ENCODE results near the gene PLN. TPM values are rescaled to one million over a fixed set of nuclear protein-coding genes. Genes with fewer than 3 reads are reported as not detected.

PLN gene
- total RNA-seq, 1 experiment from 2014 or later, result not detected

DNA sequence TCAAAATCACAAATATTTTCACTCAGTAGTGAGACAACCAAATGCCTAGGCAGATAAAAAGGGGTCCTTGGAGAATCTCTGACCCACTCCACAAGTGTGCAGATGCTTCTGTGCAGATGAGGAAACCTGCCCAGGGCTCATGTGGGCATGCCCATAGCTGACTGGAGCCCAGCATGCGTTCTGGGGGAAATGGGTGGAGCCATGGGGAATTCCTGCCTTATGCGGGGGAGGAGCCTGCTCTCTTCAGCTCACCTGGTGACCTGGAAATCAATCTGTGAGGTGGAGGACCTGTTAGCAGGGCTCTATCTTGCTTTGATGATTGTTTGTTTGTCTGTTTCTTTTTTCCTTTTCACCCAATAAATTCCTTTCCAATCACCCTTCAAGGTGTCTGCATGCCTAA, 23.4 kb upstream of the PLN start:
- Histone ChIP-seq H3K4me3 (ENCODE audit: insufficient read depth, low read depth, low read length) (no peak overlapping the region), H3K27me3 (ENCODE audit: control insufficient read depth, insufficient read depth, low read length) (no peaks in the 10 kb centered on the region), H3K36me3 (replicated peaks; ENCODE audit: control insufficient read depth, insufficient read depth, low read length) (no peaks in the 10 kb centered on the region)
- DNase-seq, result no peak

GRCh38 chr6:118525913-118526780, 21.9 kb upstream of the PLN start:
- Histone ChIP-seq H3K36me3 (replicated peaks; ENCODE audit: control insufficient read depth, insufficient read depth, low read length) (no peaks in the 10 kb centered on the region), H3K4me3 (ENCODE audit: insufficient read depth, low read depth, low read length) (no peak overlapping the region), H3K27me3 (ENCODE audit: control insufficient read depth, insufficient read depth, low read length) (no peaks in the 10 kb centered on the region)
- DNase-seq, result no peak

DNA sequence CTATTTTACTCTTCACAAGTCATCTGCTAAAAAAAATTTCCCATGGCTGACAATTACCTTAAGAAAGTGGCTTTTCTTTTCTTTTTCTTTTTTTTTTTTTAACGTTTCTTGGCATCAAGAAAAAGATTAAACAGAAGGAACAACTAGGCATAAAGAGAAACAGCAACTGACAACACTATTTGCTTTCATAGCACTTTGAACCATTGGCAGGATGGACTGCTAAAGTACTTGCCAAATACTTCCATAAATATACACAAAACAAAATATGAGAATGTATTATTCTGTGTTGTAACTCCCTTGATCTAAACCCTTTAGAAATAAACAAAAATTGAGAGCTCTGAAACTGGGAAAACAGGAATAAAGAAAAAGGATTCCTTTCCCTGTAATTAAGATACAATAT, 20.0 kb upstream of the PLN start:
- no peaks in the 10 kb centered on the region for H3K36me3 ChIP-seq (replicated peaks; ENCODE audit: control insufficient read depth, insufficient read depth, low read length)
- no peak for DNase-seq

DNA sequence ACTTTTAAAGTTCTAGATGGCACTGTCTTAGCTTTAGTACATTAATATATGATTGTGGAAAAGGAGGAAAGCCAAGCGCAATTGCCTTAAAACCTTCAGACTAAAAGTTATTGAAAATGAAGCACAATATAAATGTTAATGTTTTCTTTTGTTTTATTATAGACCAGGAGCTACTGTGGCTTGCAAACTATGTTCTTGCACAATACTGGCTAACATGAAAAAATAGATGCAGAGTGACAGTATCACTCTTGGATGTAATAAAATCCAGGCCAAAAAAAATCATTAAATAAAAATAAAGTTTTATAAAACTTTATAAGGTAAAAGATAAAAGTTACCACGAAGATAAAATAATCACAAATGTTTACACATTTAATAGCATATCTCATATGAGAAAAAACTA, 18.3 kb upstream of the PLN start:
- H3K4me3 ChIP-seq (ENCODE audit: insufficient read depth, low read depth, low read length), result no peak overlapping the region
- no peaks in the 10 kb centered on the region for H3K27me3 ChIP-seq (ENCODE audit: control insufficient read depth, insufficient read depth, low read length)
- DNase-seq, result no peak
- H3K36me3 ChIP-seq (replicated peaks; ENCODE audit: control insufficient read depth, insufficient read depth, low read length), result no peaks in the 10 kb centered on the region

More for the DNA sequence above, 20.0 kb upstream of the PLN start:
- Histone ChIP-seq H3K27me3 (ENCODE audit: control insufficient read depth, insufficient read depth, low read length) (no peaks in the 10 kb centered on the region), H3K4me3 (ENCODE audit: insufficient read depth, low read depth, low read length) (no peak overlapping the region)

DNA sequence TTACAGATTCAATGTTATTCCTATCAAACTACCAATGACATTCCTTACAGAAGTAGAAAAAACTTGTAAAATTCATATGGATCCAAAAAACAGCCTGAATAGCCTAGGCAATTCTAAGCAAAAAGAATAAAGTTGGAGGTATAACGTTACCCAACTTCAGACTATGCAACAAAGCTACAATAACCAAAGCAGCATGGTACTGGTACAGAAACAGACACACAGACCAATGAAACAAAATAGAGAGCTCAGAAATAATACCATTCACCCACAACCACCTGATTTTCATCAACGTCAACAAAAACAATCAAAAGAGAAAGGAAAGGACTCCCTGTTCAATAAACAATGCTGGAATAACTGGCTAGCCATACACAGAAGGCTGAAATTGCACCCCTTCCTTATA, 17.2 kb upstream of the PLN start:
- Histone ChIP-seq H3K27me3 (ENCODE audit: control insufficient read depth, insufficient read depth, low read length) (no peaks in the 10 kb centered on the region), H3K36me3 (replicated peaks; ENCODE audit: control insufficient read depth, insufficient read depth, low read length) (no peaks in the 10 kb centered on the region), H3K4me3 (ENCODE audit: insufficient read depth, low read depth, low read length) (no peak overlapping the region)
- DNase-seq, result no peak

GRCh38 chr6:118535176-118535844, 12.8 kb upstream of the PLN start:
- no peak for DNase-seq
- no peak overlapping the region for H3K4me3 ChIP-seq (ENCODE audit: insufficient read depth, low read depth, low read length)
- H3K36me3 ChIP-seq (replicated peaks; ENCODE audit: control insufficient read depth, insufficient read depth, low read length), result no peaks in the 10 kb centered on the region
- no peaks in the 10 kb centered on the region for H3K27me3 ChIP-seq (ENCODE audit: control insufficient read depth, insufficient read depth, low read length)

GRCh38 chr6:118536478-118536877, 11.6 kb upstream of the PLN start:
- Histone ChIP-seq H3K36me3 (replicated peaks; ENCODE audit: control insufficient read depth, insufficient read depth, low read length) (no peaks in the 10 kb centered on the region), H3K27me3 (ENCODE audit: control insufficient read depth, insufficient read depth, low read length) (no peaks in the 10 kb centered on the region), H3K4me3 (ENCODE audit: insufficient read depth, low read depth, low read length) (no peak overlapping the region)
- DNase-seq, result no peak

DNA sequence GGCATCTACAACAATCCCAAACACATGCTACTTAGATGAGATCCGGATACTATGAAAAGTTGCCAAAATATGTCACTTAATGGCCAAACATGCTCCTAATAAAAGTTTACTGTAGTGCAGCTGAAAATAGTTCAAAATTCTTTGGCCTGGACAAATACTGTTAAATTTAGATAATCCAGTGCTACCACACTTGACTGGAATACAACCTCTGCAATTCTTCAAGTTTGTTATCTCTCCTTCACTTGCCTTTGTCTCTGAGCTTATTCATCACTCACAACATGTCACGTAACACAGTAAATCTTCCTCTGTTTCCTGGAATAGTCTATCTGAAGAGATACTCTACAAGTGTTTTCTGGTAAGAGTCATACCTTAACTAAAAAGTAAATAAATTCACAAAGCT, 10.5 kb upstream of the PLN start:
- no peaks in the 10 kb centered on the region for H3K36me3 ChIP-seq (replicated peaks; ENCODE audit: control insufficient read depth, insufficient read depth, low read length)
- no peaks in the 10 kb centered on the region for H3K27me3 ChIP-seq (ENCODE audit: control insufficient read depth, insufficient read depth, low read length)
- no peak overlapping the region for H3K4me3 ChIP-seq (ENCODE audit: insufficient read depth, low read depth, low read length)
- DNase-seq, result no peak

DNA sequence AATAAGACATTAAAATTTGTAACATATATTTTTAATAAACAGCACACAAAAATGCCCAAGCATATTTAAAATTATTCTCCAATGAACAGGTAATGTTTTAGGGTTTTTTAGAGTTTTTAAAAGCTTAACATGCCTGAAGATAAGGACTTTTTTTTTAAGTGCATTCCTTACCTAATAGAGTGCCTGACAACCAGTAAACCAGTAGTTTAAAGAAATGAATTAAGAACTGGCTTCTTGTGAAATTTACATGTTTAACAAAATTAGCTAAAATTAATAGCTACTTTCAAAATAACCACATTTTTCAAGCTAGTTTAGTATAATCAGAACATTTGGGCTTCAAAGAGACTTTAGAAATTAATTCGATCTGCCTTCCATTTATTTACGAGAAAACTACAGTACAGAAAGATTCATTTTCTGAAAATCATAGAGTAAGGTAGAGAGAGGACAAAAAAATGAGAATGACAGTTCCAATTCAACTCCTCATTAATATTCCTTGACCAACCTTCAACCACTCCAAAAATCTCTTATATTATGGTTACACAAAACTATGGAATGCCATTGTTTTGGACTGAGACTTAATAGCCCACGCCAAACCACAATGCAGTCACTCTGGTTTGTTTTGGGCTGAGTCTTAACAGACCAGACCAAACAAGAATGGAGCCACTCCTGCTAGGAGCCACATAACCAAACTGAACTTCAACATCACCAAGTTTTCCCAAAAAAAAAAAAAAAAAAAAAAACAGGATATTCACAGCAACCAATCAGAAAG, 5.7 kb upstream of the PLN start:
- no peak for DNase-seq

DNA sequence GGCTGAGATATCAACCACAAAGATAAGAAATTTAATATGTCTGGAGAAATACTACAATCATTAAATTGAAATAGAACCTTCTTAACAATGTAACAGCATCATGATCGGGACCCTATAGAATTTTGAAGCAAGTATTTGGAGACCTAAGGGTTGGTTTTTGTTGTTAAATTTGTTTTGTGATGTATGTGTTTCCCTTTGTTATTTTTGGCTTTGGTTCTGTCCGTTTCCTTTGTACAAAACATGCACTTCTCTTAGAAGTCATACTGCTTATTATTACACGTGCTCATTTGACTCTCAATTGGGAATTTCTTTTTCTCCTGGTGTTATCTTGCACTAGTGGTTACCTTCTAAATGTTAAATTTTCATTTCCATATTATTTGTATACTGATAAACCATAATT, 4.0 kb upstream of the PLN start:
- no peak for DNase-seq
- H3K4me3 ChIP-seq (ENCODE audit: insufficient read depth, low read depth, low read length), result no peak overlapping the region
- no peaks in the 10 kb centered on the region for H3K27me3 ChIP-seq (ENCODE audit: control insufficient read depth, insufficient read depth, low read length)
- no peaks in the 10 kb centered on the region for H3K36me3 ChIP-seq (replicated peaks; ENCODE audit: control insufficient read depth, insufficient read depth, low read length)

More for the DNA sequence above, 5.7 kb upstream of the PLN start:
- Histone ChIP-seq H3K36me3 (replicated peaks; ENCODE audit: control insufficient read depth, insufficient read depth, low read length) (no peaks in the 10 kb centered on the region), H3K4me3 (ENCODE audit: insufficient read depth, low read depth, low read length) (no peak overlapping the region), H3K27me3 (ENCODE audit: control insufficient read depth, insufficient read depth, low read length) (no peaks in the 10 kb centered on the region)

- no peaks in the 10 kb centered on the region for H3K36me3 ChIP-seq (replicated peaks; ENCODE audit: control insufficient read depth, insufficient read depth, low read length)
- DNase-seq, result no peak
- no peaks in the 10 kb centered on the region for H3K27me3 ChIP-seq (ENCODE audit: control insufficient read depth, insufficient read depth, low read length)
- no peak overlapping the region for H3K4me3 ChIP-seq (ENCODE audit: insufficient read depth, low read depth, low read length)
Observed at GRCh38 chr6:118546164-118546879, 1.8 kb upstream of the PLN start.

DNA sequence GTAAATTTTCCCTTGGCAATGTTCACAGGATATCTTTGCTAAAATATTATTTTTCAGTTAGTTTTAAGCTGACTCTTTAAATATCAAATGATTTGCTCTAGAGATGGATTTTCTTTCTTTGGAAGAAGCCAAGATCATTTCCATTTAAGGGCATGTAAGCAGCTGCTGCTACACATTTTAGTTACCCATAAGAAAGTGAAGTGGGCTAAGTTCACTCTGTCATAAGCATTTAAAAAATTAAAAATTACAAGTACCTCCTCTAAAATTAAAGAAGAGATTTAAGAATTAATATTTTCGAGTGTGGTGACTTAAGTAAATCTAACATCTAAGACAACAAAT, 1.2 kb upstream of the PLN start:
- Histone ChIP-seq H3K4me3 (ENCODE audit: insufficient read depth, low read depth, low read length) (no peak overlapping the region), H3K27me3 (ENCODE audit: control insufficient read depth, insufficient read depth, low read length) (no peaks in the 10 kb centered on the region), H3K36me3 (replicated peaks; ENCODE audit: control insufficient read depth, insufficient read depth, low read length) (no peaks in the 10 kb centered on the region)
- no peak for DNase-seq

GRCh38 chr6:118548613-118549012, 517 bp downstream of the PLN start:
- Histone ChIP-seq H3K27me3 (ENCODE audit: control insufficient read depth, insufficient read depth, low read length) (no peaks in the 10 kb centered on the region), H3K4me3 (ENCODE audit: insufficient read depth, low read depth, low read length) (no peak overlapping the region), H3K36me3 (replicated peaks; ENCODE audit: control insufficient read depth, insufficient read depth, low read length) (no peaks in the 10 kb centered on the region)
- no peak for DNase-seq
